Neuronal stem cell (in vitro differentiated cells): ENCODE results near the gene CIAO1.

ENCODE experiments used
- DNase-seq: peaks from one replicate; pipeline ENCODE4 v3.0.0-alpha.2; 2013; ENCODE audit warnings: low spot score
- H2AFZ ChIP-seq: one replicate; pipeline ENCODE4 v1.6.1; 2013; ENCODE audit warnings: mild to moderate bottlenecking, low read length, inconsistent platforms
- H2AK5ac ChIP-seq: 2 replicates; pipeline ENCODE4 v1.6.1; 2013; ENCODE audit warnings: low read depth, mild to moderate bottlenecking, inconsistent platforms, low read length, moderate library complexity, mixed read lengths
- H2BK120ac ChIP-seq: 2 replicates; pipeline ENCODE4 v1.6.1; 2013; ENCODE audit warnings: low read depth, mild to moderate bottlenecking, inconsistent platforms, low read length, moderate library complexity, mixed read lengths
- H2BK12ac ChIP-seq: one replicate; pipeline ENCODE4 v1.6.1; 2013; ENCODE audit warnings: low read length, inconsistent platforms
- H2BK15ac ChIP-seq: 2 replicates; pipeline ENCODE4 v1.6.1; 2013; ENCODE audit warnings: mild to moderate bottlenecking, low read length, inconsistent platforms, mixed read lengths
- H2BK5ac ChIP-seq: one replicate; pipeline ENCODE4 v1.6.1; 2013; ENCODE audit warnings: inconsistent platforms, mild to moderate bottlenecking, low read length, moderate library complexity
- H3K14ac ChIP-seq: one replicate; pipeline ENCODE4 v1.6.1; 2013; ENCODE audit warnings: low read length, inconsistent platforms
- H3K18ac ChIP-seq: 2 replicates; pipeline ENCODE4 v1.6.1; 2013; ENCODE audit warnings: low read length, inconsistent platforms
- H3K23ac ChIP-seq: 2 replicates; pipeline ENCODE4 v1.6.1; 2013; ENCODE audit warnings: low read depth, mild to moderate bottlenecking, mixed read lengths, low read length, inconsistent platforms; ENCODE audit not compliant: poor library complexity
- H3K27ac ChIP-seq: replicated peaks from 3 replicates; pipeline ENCODE4 v1.5.1; 2013; ENCODE audit warnings: low read length, inconsistent platforms
- H3K27me3 ChIP-seq, 3 experiments: 2 replicates each; pipeline ENCODE4 v1.6.1; 2013; ENCODE audit warnings: low read length in 3 of 3, mild to moderate bottlenecking in 2 of 3, inconsistent platforms in 1 of 3, low read depth in 1 of 3, mixed read lengths in 1 of 3, moderate library complexity in 1 of 3; ENCODE audit not compliant: control insufficient read depth in 3 of 3, insufficient read depth in 3 of 3
- H3K36me3 ChIP-seq, 2 donors: replicated peaks in 1 of 2; 2 replicates each; pipeline ENCODE4 v1.6.1; 2013; ENCODE audit warnings: low read length in 2 of 2; ENCODE audit not compliant: control insufficient read depth in 2 of 2, insufficient read depth in 2 of 2
- H3K4ac ChIP-seq: 2 replicates; pipeline ENCODE4 v1.6.1; 2013; ENCODE audit warnings: inconsistent platforms, mild to moderate bottlenecking, low read length, moderate library complexity
- H3K4me1 ChIP-seq, 2 donors: 1 replicate in 1 of 2; 2 replicates in 1 of 2; pipeline ENCODE4 v1.6.1; 2013; ENCODE audit warnings: low read length in 2 of 2, low read depth in 1 of 2; ENCODE audit not compliant: control insufficient read depth in 2 of 2, insufficient read depth in 1 of 2
- H3K4me2 ChIP-seq: one replicate; pipeline ENCODE4 v1.6.1; 2013; ENCODE audit warnings: mild to moderate bottlenecking, low read length, inconsistent platforms; ENCODE audit not compliant: insufficient read depth, poor library complexity, severe bottlenecking
- H3K4me3 ChIP-seq, 2 donors: 2 replicates each; pipeline ENCODE4 v1.5.1; 2013; ENCODE audit warnings: low read length in 2 of 2, mild to moderate bottlenecking in 2 of 2, inconsistent platforms in 1 of 2, moderate library complexity in 1 of 2
- H3K79me1 ChIP-seq: one replicate; pipeline ENCODE4 v1.6.1; 2013; ENCODE audit warnings: low read depth, mild to moderate bottlenecking, inconsistent platforms, low read length, moderate library complexity
- H3K9ac ChIP-seq: one replicate; pipeline ENCODE4 v1.6.1; 2013; ENCODE audit warnings: mild to moderate bottlenecking, low read depth, low read length, inconsistent platforms; ENCODE audit not compliant: poor library complexity
- H3K9me3 ChIP-seq, 2 donors: replicated peaks in 1 of 2; 2 replicates each; pipeline versions ENCODE3 to v1.6.1; 2013; ENCODE audit warnings: low read length in 2 of 2, mild to moderate bottlenecking in 2 of 2, inconsistent platforms in 1 of 2, low read depth in 1 of 2, mixed read lengths in 1 of 2, moderate library complexity in 1 of 2; ENCODE audit not compliant: control insufficient read depth in 2 of 2, insufficient read depth in 1 of 2
- H4K8ac ChIP-seq: one replicate; pipeline ENCODE4 v1.6.1; 2013; ENCODE audit warnings: low read depth, mild to moderate bottlenecking, inconsistent platforms, low read length, moderate library complexity
- H4K91ac ChIP-seq: one replicate; pipeline ENCODE4 v1.6.1; 2013; ENCODE audit warnings: low read length, low read depth, mild to moderate bottlenecking, inconsistent platforms; ENCODE audit not compliant: poor library complexity
- WGBS, 2 donors: extraction: QIAGEN DNeasy Blood & Tissue Kit; methylation state at CpG; one replicate each; pipeline ENCODE4 v1.1.7; 2013; ENCODE audit warnings: missing lambda C conversion rate in 2 of 2, mixed read lengths in 1 of 2; ENCODE audit not compliant: insufficient read length in 2 of 2, insufficient replicate concordance in 1 of 2; ENCODE audit errors: extremely low coverage in 2 of 2; 5-methylcytosine and 5-hydroxymethylcytosine counted together

CIAO1 gene

DNA sequence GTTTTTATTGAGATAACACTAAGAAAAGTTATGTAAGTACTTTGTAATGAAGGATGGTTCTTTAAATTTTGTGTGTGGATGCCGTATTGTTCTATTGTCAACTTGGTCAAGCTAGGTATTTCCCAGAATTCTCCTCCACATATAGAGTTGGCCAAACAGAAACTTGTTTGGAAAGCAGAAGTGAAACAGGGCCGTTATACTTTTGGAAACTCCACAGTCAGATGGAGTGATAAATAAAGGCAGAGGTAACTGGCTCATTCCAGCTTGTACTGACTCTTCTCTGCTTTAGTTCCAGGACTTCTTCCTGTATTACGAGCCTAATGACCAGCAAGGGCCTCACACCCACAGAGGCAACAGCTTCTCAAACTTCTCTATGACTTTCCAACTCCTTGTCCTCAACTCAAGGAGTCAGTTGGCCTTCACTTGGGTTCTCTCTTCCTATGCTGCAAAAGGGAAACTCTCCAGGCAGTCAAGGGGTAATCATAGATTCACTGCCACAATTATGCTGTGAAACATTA is 41.0 kb upstream of the CIAO1 start:
- WGBS, 2 donors: no CpG with 5 or more reads among the region's 3 CpGs

DNA sequence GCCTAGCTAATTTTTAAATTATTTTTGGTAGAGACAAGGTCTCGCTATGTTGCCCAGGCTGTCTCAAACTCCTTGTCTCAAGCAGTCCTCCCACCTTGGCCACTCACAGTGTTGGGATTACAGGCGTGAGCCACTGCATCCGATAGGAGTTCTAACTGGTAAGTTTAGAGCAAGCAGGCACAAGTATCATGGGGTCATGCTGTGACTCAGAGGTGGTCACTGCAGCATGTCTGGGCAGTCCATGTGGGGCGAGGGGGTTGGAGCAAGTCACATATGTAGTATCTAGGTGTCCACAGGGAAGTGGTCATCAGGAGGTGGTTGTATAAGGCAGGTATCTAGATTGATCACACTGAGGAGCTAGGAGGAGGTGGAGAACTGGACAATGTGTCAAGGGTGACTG is 34.7 kb upstream of the CIAO1 start:
- Histone ChIP-seq H4K91ac (no peak overlapping the region), H3K79me1 (no peaks in the 10 kb centered on the region), H2BK15ac (no peak overlapping the region), H3K9me3 (no peaks in the 10 kb centered on the region), H2AFZ (no peak overlapping the region), H3K4me2 (no peak overlapping the region), H3K27ac (no peak overlapping the region), H2AK5ac (no peak overlapping the region), H4K8ac (no peak overlapping the region), H3K23ac (no peak overlapping the region), H2BK120ac (no peak overlapping the region), H3K27me3 (no peaks in the 10 kb centered on the region), H3K9ac (no peak overlapping the region), H3K18ac (no peak overlapping the region), H2BK5ac (no peak overlapping the region), H3K4me3 (no peak overlapping the region), H3K36me3 (no peaks in the 10 kb centered on the region), H3K4me1 (peaks cover 0 to 4% of the 10 kb centered on the region in 2 donors), H3K14ac (peak overlapping the region; percentile 1), H3K4ac (no peak overlapping the region), H2BK12ac (no peak overlapping the region)
- no peak for DNase-seq
- WGBS, 2 donors: no CpG with 5 or more reads among the region's 4 CpGs

More for the DNA sequence above, 41.0 kb upstream of the CIAO1 start:
- Histone ChIP-seq H3K27ac (no peak overlapping the region), H4K91ac (no peak overlapping the region), H2BK15ac (no peak overlapping the region), H2BK5ac (no peak overlapping the region), H2BK120ac (no peak overlapping the region), H3K9me3 (no peaks in the 10 kb centered on the region), H4K8ac (no peak overlapping the region), H3K4me3 (no peak overlapping the region), H3K18ac (no peak overlapping the region), H3K14ac (no peak overlapping the region), H3K4me2 (no peak overlapping the region), H2AK5ac (no peak overlapping the region), H3K4ac (no peak overlapping the region), H3K4me1 (no peaks in the 10 kb centered on the region), H2AFZ (no peak overlapping the region), H3K27me3 (no peaks in the 10 kb centered on the region), H3K9ac (no peak overlapping the region), H2BK12ac (no peak overlapping the region), H3K23ac (no peak overlapping the region), H3K36me3 (peaks cover 0 to 6% of the 10 kb centered on the region in 2 donors), H3K79me1 (peaks cover 2% of the 10 kb centered on the region)
- no peak for DNase-seq

DNA sequence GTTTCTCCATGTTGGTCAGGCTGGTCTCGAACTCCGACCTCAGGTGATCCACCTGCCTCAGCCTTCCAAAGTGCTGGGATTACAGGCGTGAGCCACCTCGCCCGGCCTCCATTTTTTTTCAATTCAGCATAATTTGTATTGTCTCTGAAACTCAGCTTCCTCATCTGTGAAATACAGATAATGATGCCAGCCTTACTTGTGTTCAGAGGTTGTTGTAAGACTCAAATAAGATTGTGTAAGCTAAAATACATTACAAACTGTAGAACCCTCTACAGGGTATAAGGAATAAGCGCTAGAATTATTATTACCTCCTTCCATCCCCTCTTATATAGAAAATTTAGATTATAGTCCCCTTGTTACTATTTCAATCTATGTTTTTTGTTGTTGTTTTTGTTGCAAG is 32.6 kb upstream of the CIAO1 start:
- H2AFZ ChIP-seq: no peak overlapping the region
- H2BK12ac ChIP-seq: no peak overlapping the region
- H4K91ac ChIP-seq: no peak overlapping the region
- no peak overlapping the region for H3K4me3 ChIP-seq
- no peak for DNase-seq
- H3K9ac ChIP-seq: no peak overlapping the region
- peaks cover 0 to 4% of the 10 kb centered on the region in 2 donors for H3K4me1 ChIP-seq
- no peak overlapping the region for H3K27ac ChIP-seq
- no peak overlapping the region for H2BK120ac ChIP-seq
- no peak overlapping the region for H3K18ac ChIP-seq
- no peaks in the 10 kb centered on the region for H3K27me3 ChIP-seq
- no peak overlapping the region for H2BK15ac ChIP-seq
- no peak overlapping the region for H2BK5ac ChIP-seq
- H3K4me2 ChIP-seq: no peak overlapping the region
- H4K8ac ChIP-seq: no peak overlapping the region
- H3K23ac ChIP-seq: no peak overlapping the region
- H2AK5ac ChIP-seq: no peak overlapping the region
- no peaks in the 10 kb centered on the region for H3K36me3 ChIP-seq
- H3K79me1 ChIP-seq: no peaks in the 10 kb centered on the region
- H3K9me3 ChIP-seq: no peaks in the 10 kb centered on the region
- WGBS, 2 donors: no CpG with 5 or more reads among the region's 6 CpGs
- no peak overlapping the region for H3K14ac ChIP-seq
- no peak overlapping the region for H3K4ac ChIP-seq

GRCh38 chr2:96233880-96234316 is 32.1 kb upstream of the CIAO1 start:
- no peak overlapping the region for H2BK15ac ChIP-seq

More at GRCh38 chr2:96233880-96234316, 32.1 kb upstream of the CIAO1 start:
- Histone ChIP-seq H3K9ac (no peak overlapping the region), H3K4me2 (no peak overlapping the region), H3K23ac (no peak overlapping the region), H3K27ac (no peak overlapping the region), H3K27me3 (no peaks in the 10 kb centered on the region), H3K14ac (no peak overlapping the region), H2AK5ac (no peak overlapping the region), H3K4me3 (no peak overlapping the region), H3K9me3 (no peaks in the 10 kb centered on the region), H4K8ac (no peak overlapping the region), H2BK5ac (no peak overlapping the region), H4K91ac (no peak overlapping the region), H2BK120ac (no peak overlapping the region), H3K79me1 (no peaks in the 10 kb centered on the region), H3K4ac (no peak overlapping the region), H3K18ac (no peak overlapping the region), H3K36me3 (no peaks in the 10 kb centered on the region), H3K4me1 (peaks cover 0 to 4% of the 10 kb centered on the region in 2 donors), H2AFZ (no peak overlapping the region), H2BK12ac (no peak overlapping the region)
- no peak for DNase-seq
- WGBS, 2 donors: no CpG with 5 or more reads among the region's 4 CpGs
